Sigmoid colon (tissue), 7 donors: ENCODE measurements around the gene ISL1. TPM values are rescaled to one million over a fixed set of nuclear protein-coding genes. Genes with fewer than 3 reads are reported as not detected.

Experiments
- DNase-seq: peaks from one replicate; pipeline ENCODE4 v3.0.0-alpha.2; 2019
- H3K27ac ChIP-seq, 4 donors: fragments of 200-600 bp; sonication (generic); one replicate each; pipeline ENCODE4 v1.5.1; 2016 to 2019; ENCODE audit warnings: mild to moderate bottlenecking in 1 of 4
- H3K27me3 ChIP-seq, 3 donors: fragments of 200-600 bp; sonication (generic); one replicate each; pipeline ENCODE4 v1.5.1; 2019; ENCODE audit warnings: mild to moderate bottlenecking in 1 of 3
- H3K36me3 ChIP-seq, 4 donors: fragments of 200-600 bp; sonication (generic); one replicate each; pipeline ENCODE4 v1.5.1; 2016 to 2019
- H3K4me1 ChIP-seq, 4 donors: fragments of 200-600 bp; sonication (generic); one replicate each; pipeline ENCODE4 v1.5.1; 2017 to 2019
- H3K4me3 ChIP-seq, 4 donors: fragments of 200-600 bp; sonication (generic); one replicate each; pipeline ENCODE4 v1.5.1; 2017 to 2019; ENCODE audit warnings: mild to moderate bottlenecking in 2 of 4, moderate library complexity in 1 of 4
- H3K9me3 ChIP-seq, 4 donors: fragments of 200-600 bp in 3 of 4; sonication (generic) in 3 of 4; one replicate each; pipeline versions ENCODE4 v1.5.1 to v1.6.1; 2013 to 2019
- EP300 ChIP-seq, 4 donors: sonication (generic); formaldehyde crosslinking; IDR thresholded peaks; one replicate each; pipeline ENCODE4 v1.6.1; 2017; ENCODE audit warnings: antibody characterized with exemption in 4 of 4
- POLR2A ChIP-seq, 2 donors: fragments of 450-650 bp; IDR thresholded peaks; one replicate each; pipeline ENCODE4 v1.6.1; 2016; ENCODE audit warnings: antibody characterized with exemption in 2 of 2, mild to moderate bottlenecking in 2 of 2, moderate library complexity in 2 of 2
- POLR2AphosphoS5 ChIP-seq, 4 donors: sonication (generic); formaldehyde crosslinking; IDR thresholded peaks; one replicate each; pipeline ENCODE4 v1.6.1; 2017; ENCODE audit warnings: antibody characterized with exemption in 4 of 4
- WGBS, 2 donors: extraction: QIAGEN DNeasy Blood & Tissue Kit; methylation state at CpG; one replicate each; pipeline ENCODE4 v1.1.7; 2013; 5-methylcytosine and 5-hydroxymethylcytosine counted together
- intact Hi-C: fragments of 100-400 bp; cut with DNase I; formaldehyde crosslinking; loops from one replicate; pipeline ENCODE4 v1.15.1; 2023
- polyA plus RNA-seq, 3 donors: library from polyadenylated mRNA; stranded (reverse); fragments of 200-250 nt; gene quantifications; one replicate each; pipeline ENCODE4 v1.2.3, GENCODE V29; 2013
- total RNA-seq, 4 donors: library from RNA; depleted of rRNA; stranded (reverse); fragments of >200 nt; gene quantifications; one replicate each; pipeline ENCODE4 v1.1.0, GENCODE V29; 2016
- TF ChIP-seq, protein P1 (sequence below), 4 experiments: fragments of 450-650 bp in 3 of 4; fragments of 200-600 bp in 1 of 4; IDR thresholded peaks; one replicate each; pipeline ENCODE4 v1.5.1; 2016 to 2019; ENCODE audit warnings: antibody characterized with exemption in 4 of 4, mild to moderate bottlenecking in 3 of 4, moderate library complexity in 2 of 4
- donor health status: healthy with polysubstance abuse.
- donor health status: Bipolar disorder and iron deficiency.
- donor health status: healthy.

Gene ISL1
- total and polyA plus RNA-seq, 7 donors = 0.46 to 1.2 (median 1.1) TPM

DNA sequence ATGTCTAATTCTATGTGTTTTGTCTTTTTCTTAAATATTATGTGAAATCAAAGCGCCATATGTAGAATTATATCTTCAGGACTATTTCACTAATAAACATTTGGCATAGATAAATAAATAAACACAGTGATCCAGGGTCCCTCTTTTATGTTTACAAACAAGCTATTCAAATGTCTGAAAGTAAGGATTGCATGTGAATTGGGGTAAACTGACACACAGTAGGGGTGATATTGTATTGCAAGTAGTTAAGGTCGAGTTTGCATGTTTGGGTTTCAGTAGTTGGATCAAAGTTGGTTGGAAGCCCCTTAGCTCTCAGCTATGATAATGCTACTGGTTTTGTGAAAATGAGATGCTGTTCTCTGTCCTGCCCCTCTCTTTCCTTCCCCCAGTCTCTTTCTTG lies 11.4 kb downstream of the ISL1 start:
- H3K27me3 ChIP-seq = peaks cover 0 to 64% (median 15%) of the 10 kb centered on the region in 3 donors
- WGBS, 2 donors = 52 to 53% methylated on average over 2 of the region's 2 CpGs
- no peaks in the 10 kb centered on the region for H3K36me3 ChIP-seq
- no peak overlapping the region for H3K27ac ChIP-seq
- H3K4me3 ChIP-seq = no peak overlapping the region
- intact Hi-C loops = no loop called here
- TF ChIP-seq EP300 (IDR thresholded peaks at IDR 0.05) = no peak
- no peak for TF ChIP-seq POLR2A (IDR thresholded peaks at IDR 0.05)
- no peak for TF ChIP-seq POLR2AphosphoS5 (IDR thresholded peaks at IDR 0.05)
- TF ChIP-seq, protein P1, sequence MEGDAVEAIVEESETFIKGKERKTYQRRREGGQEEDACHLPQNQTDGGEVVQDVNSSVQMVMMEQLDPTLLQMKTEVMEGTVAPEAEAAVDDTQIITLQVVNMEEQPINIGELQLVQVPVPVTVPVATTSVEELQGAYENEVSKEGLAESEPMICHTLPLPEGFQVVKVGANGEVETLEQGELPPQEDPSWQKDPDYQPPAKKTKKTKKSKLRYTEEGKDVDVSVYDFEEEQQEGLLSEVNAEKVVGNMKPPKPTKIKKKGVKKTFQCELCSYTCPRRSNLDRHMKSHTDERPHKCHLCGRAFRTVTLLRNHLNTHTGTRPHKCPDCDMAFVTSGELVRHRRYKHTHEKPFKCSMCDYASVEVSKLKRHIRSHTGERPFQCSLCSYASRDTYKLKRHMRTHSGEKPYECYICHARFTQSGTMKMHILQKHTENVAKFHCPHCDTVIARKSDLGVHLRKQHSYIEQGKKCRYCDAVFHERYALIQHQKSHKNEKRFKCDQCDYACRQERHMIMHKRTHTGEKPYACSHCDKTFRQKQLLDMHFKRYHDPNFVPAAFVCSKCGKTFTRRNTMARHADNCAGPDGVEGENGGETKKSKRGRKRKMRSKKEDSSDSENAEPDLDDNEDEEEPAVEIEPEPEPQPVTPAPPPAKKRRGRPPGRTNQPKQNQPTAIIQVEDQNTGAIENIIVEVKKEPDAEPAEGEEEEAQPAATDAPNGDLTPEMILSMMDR (IDR thresholded peaks at IDR 0.05) = no peak
- DNase-seq = no peak
- H3K9me3 ChIP-seq = no peaks in the 10 kb centered on the region
- peaks cover 0 to 14% (median 10%) of the 10 kb centered on the region in 4 donors for H3K4me1 ChIP-seq

DNA sequence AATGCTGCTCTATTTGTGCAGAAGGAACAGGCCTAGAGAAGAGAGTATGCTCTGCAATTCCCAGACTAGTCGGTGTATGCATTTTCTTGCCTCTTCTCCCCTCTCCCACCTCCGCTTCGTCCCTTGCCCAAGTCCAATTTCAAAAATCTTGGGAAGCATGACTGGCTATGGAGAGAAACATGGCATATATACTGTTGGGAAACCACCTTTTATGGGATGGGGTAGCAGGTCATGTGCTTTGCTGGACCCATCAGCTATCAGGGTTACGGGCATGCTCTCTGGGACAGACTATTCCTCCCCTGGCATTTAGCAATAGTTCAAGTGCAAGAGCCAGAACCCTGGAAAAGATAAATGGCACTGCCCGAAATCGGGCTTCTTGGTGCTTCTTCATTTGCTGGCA lies 12.0 kb downstream of the ISL1 start:
- no peaks in the 10 kb centered on the region for H3K9me3 ChIP-seq
- no peak overlapping the region for H3K4me3 ChIP-seq
- H3K27ac ChIP-seq = no peak overlapping the region
- intact Hi-C loops = no loop called here
- H3K27me3 ChIP-seq = peaks cover 0 to 61% (median 9%) of the 10 kb centered on the region in 3 donors
- 56 to 73% methylated on average over 6 of the region's 6 CpGs for WGBS, 2 donors
- peaks cover 0 to 10% (median 4%) of the 10 kb centered on the region in 4 donors for H3K4me1 ChIP-seq
- TF ChIP-seq EP300 (IDR thresholded peaks at IDR 0.05) = no peak
- DNase-seq = no peak
- no peaks in the 10 kb centered on the region for H3K36me3 ChIP-seq

DNA sequence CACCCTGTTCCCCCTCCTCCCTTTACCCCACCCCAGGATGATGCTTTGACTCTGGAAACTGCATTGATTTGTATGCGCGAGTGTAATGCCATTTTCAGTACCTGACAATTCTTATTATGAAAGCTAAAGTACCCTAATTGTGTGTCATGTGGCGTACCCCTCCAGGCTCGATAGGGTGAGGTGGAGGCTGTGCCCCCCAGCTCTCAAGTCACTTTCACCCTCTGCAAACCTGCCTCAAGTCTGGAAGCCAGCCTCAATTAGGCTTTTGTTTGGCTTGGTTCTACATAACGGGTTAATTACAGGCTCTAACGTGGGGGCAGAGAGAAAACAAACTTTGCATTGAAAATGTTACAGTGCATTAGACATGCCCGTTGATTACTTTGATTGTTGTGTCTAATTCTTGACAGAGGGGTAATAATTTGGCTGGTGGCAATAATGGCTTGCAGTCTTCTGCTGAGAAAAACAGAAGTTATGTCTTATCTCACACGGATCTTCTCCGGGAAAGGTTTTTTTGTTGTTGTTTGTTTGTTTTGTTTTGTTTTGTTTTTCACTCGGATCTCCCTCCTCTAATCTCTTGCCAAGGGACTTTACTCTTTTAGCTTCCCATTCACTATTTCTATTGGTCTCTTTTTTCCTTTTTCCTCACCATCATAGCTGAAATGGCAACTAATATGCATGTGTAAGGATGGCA lies 12.6 kb downstream of the ISL1 start:
- TF ChIP-seq, protein P1 (IDR thresholded peaks at IDR 0.05) = no peak
- TF ChIP-seq EP300 (IDR thresholded peaks at IDR 0.05) (no peak), POLR2AphosphoS5 (IDR thresholded peaks at IDR 0.05) (no peak), POLR2A (IDR thresholded peaks at IDR 0.05) (no peak)
- H3K27me3 ChIP-seq = peaks cover 0 to 60% (median 9%) of the 10 kb centered on the region in 3 donors
- no peak overlapping the region for H3K4me3 ChIP-seq
- peaks cover 0 to 9% (median 4%) of the 10 kb centered on the region in 4 donors for H3K4me1 ChIP-seq
- H3K9me3 ChIP-seq = no peaks in the 10 kb centered on the region
- DNase-seq = no peak
- WGBS, 2 donors = 48 to 51% methylated on average over 10 of the region's 10 CpGs
- no peaks in the 10 kb centered on the region for H3K36me3 ChIP-seq
- intact Hi-C loops = no loop called here
- H3K27ac ChIP-seq = no peak overlapping the region

DNA sequence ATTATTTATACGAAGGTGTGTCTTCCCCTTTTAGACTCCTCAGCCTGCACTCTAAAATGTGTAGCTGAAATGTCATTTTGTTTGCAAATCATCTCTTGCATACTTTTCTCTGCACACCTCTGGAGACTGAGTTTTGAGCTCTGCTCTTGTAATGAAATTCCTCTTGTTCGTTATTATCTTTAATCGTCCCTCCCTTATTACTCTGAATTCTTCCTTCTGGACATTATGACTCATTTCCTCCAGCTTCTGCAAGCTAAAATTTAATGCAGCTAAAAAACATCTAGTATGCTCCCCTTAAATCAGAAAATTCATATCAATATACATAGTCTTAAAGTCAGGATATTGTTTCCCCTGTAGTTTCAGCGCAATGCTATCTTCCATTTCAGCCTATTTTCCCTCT lies 13.5 kb downstream of the ISL1 start:
- Histone ChIP-seq H3K4me1 (peaks cover 0 to 9% (median 4%) of the 10 kb centered on the region in 4 donors), H3K36me3 (no peaks in the 10 kb centered on the region), H3K27ac (no peak overlapping the region), H3K9me3 (no peaks in the 10 kb centered on the region), H3K27me3 (peaks cover 0 to 50% (median 9%) of the 10 kb centered on the region in 3 donors), H3K4me3 (no peak overlapping the region)
- DNase-seq = no peak
- intact Hi-C loops = no loop called here
- TF ChIP-seq POLR2AphosphoS5 (IDR thresholded peaks at IDR 0.05) (no peak), EP300 (IDR thresholded peaks at IDR 0.05) (no peak), POLR2A (IDR thresholded peaks at IDR 0.05) (no peak)
- TF ChIP-seq, protein P1 (IDR thresholded peaks at IDR 0.05) = no peak
- WGBS, 2 donors = 48 to 71% methylated on average over 4 of the region's 4 CpGs

DNA sequence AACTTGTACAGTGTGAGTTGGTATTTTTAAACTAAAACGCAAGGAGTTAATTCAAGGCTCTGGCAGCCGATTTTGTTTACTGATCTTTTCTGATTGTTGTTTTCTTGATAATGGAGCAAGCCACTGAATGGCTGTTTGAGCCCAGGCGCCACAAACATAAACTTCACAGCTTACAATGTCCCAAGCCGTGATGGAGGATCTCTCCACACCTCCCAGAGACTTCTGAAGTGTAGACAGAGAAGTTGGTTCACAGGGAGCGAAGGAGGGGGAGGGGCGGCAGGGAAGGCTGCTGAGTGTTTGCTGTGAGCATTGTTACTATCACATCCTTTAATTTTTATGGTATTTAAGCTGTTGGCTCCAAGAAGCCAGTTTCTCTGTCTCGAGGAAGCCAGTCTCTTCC lies 14.7 kb downstream of the ISL1 start:
- WGBS, 2 donors = 11 to 17% methylated on average over 7 of the region's 7 CpGs
- TF ChIP-seq, protein P1 (IDR thresholded peaks at IDR 0.05) = no peak
- TF ChIP-seq POLR2A (IDR thresholded peaks at IDR 0.05) (no peak), EP300 (IDR thresholded peaks at IDR 0.05) (no peak)
- no peak overlapping the region for H3K4me3 ChIP-seq
- H3K27me3 ChIP-seq = peaks cover 0 to 50% (median 9%) of the 10 kb centered on the region in 3 donors
- H3K36me3 ChIP-seq = no peaks in the 10 kb centered on the region
- peaks cover 0 to 9% (median 4%) of the 10 kb centered on the region in 4 donors for H3K4me1 ChIP-seq
- H3K27ac ChIP-seq = no peak overlapping the region
- no peaks in the 10 kb centered on the region for H3K9me3 ChIP-seq
- intact Hi-C loops = no loop called here
- DNase-seq = no peak
